IgD-negative memory B cell (primary cell): ENCODE data around the gene TRIM46. TPM values are rescaled to one million over a fixed set of nuclear protein-coding genes. Genes with fewer than 3 reads are reported as not detected.

Experiments used
- H3K27ac Mint-ChIP-seq, 3 donors: one replicate each; pipeline ENCODE4 v1.8.0; 2020 to 2022; ENCODE audit warnings: mild to moderate bottlenecking in 3 of 3, mixed read lengths in 3 of 3, moderate library complexity in 1 of 3
- H3K27me3 Mint-ChIP-seq: one replicate; pipeline ENCODE4 v1.8.0; 2021; ENCODE audit warnings: mixed read lengths
- H3K36me3 Mint-ChIP-seq: one replicate; pipeline ENCODE4 v1.8.0; 2020; ENCODE audit warnings: mild to moderate bottlenecking, mixed read lengths
- H3K4me1 Mint-ChIP-seq, 3 donors: one replicate each; pipeline ENCODE4 v1.8.0; 2020 to 2022; ENCODE audit warnings: mixed read lengths in 3 of 3, mild to moderate bottlenecking in 1 of 3
- H3K4me3 Mint-ChIP-seq, 4 donors: one replicate each; pipeline ENCODE4 v1.8.0; 2020 to 2022; ENCODE audit warnings: mild to moderate bottlenecking in 4 of 4, mixed read lengths in 4 of 4, moderate library complexity in 3 of 4
- H3K9me3 Mint-ChIP-seq, 3 donors: one replicate each; pipeline ENCODE4 v1.8.0; 2020 to 2021; ENCODE audit warnings: mixed read lengths in 3 of 3, mild to moderate bottlenecking in 1 of 3
- polyA plus RNA-seq: library from polyadenylated mRNA; unstranded; fragments of 300-500 nt; fragmentation: Illumina TruSeq; gene quantifications from one replicate; pipeline ENCODE4 v1.2.3, GENCODE V29; 2021

TRIM46 gene
- 0.14 TPM for polyA plus RNA-seq

GRCh38 chr1:155173478-155174323 lies at the start of gene TRIM46:
TSS of gene TRIM46 (plus strand) at chr1:155173849. CDS start at chr1:155173967, 118 bp downstream.
- H3K4me3 Mint-ChIP-seq, result peak within 1 kb of the TSS; percentile 94 to 100 (median 98)
- H3K9me3 Mint-ChIP-seq, result no peaks in the 10 kb centered on the region
- peak within 1 kb of the TSS; percentile 90 to 99 (median 99) for H3K27ac Mint-ChIP-seq
- H3K36me3 Mint-ChIP-seq, result no peaks in the 10 kb centered on the region
- peaks cover 3% of the 10 kb centered on the region for H3K27me3 Mint-ChIP-seq
- H3K4me1 Mint-ChIP-seq, result peaks cover 25 to 30% (median 29%) of the 10 kb centered on the region in 3 donors

GRCh38 chr1:155124503-155125463 lies 48.9 kb upstream of the TRIM46 start:
- H3K27ac Mint-ChIP-seq, result no peak overlapping the region
- H3K4me3 Mint-ChIP-seq, result no peak overlapping the region
- H3K36me3 Mint-ChIP-seq, result no peaks in the 10 kb centered on the region
- peaks cover 11 to 18% (median 16%) of the 10 kb centered on the region in 3 donors for H3K4me1 Mint-ChIP-seq
- H3K9me3 Mint-ChIP-seq, result no peaks in the 10 kb centered on the region
- peaks cover 37% of the 10 kb centered on the region for H3K27me3 Mint-ChIP-seq

GRCh38 chr1:155125511-155125945 lies 48.1 kb upstream of the TRIM46 start:
- no peak overlapping the region for H3K27ac Mint-ChIP-seq
- H3K36me3 Mint-ChIP-seq, result no peaks in the 10 kb centered on the region
- H3K4me3 Mint-ChIP-seq, result peak overlapping the region in 1 of 4 donors; percentile 48

GRCh38 chr1:155125946-155126555 lies 47.6 kb upstream of the TRIM46 start:
- Mint-ChIP-seq H3K36me3 (no peaks in the 10 kb centered on the region), H3K4me1 (peaks cover 15 to 18% (median 16%) of the 10 kb centered on the region in 3 donors), H3K27ac (no peak overlapping the region), H3K4me3 (peak overlapping the region in 2 of 4 donors; percentile 63 to 94), H3K27me3 (peaks cover 37% of the 10 kb centered on the region), H3K9me3 (no peaks in the 10 kb centered on the region)

More at GRCh38 chr1:155125511-155125945, 48.1 kb upstream of the TRIM46 start:
- Mint-ChIP-seq H3K27me3 (peaks cover 35% of the 10 kb centered on the region), H3K4me1 (peaks cover 12 to 18% (median 16%) of the 10 kb centered on the region in 3 donors), H3K9me3 (no peaks in the 10 kb centered on the region)

- peak overlapping the region in 1 of 3 donors; percentile 23 for H3K27ac Mint-ChIP-seq
- peaks cover 37% of the 10 kb centered on the region for H3K27me3 Mint-ChIP-seq
- H3K4me3 Mint-ChIP-seq, result peak overlapping the region; percentile 33 to 94 (median 86)
Observed at GRCh38 chr1:155126556-155127104, 47.0 kb upstream of the TRIM46 start.

GRCh38 chr1:155127105-155127966 lies 46.3 kb upstream of the TRIM46 start, which contains the start of gene EFNA1:
TSS of gene EFNA1 (plus strand) at chr1:155127876. CDS start at chr1:155127978, 102 bp downstream.
- Mint-ChIP-seq H3K4me1 (peaks cover 15 to 18% (median 16%) of the 10 kb centered on the region in 3 donors), H3K9me3 (no peaks in the 10 kb centered on the region), H3K27ac (peak within 1 kb of the TSS in 2 of 3 donors; percentile 3 to 23), H3K36me3 (no peaks in the 10 kb centered on the region), H3K27me3 (peaks cover 37% of the 10 kb centered on the region), H3K4me3 (peak within 1 kb of the TSS; percentile 67 to 94 (median 86))

More at GRCh38 chr1:155126556-155127104, 47.0 kb upstream of the TRIM46 start:
- Mint-ChIP-seq H3K9me3 (no peaks in the 10 kb centered on the region), H3K4me1 (peaks cover 15 to 18% (median 16%) of the 10 kb centered on the region in 3 donors), H3K36me3 (no peaks in the 10 kb centered on the region)

- peaks cover 37% of the 10 kb centered on the region for H3K27me3 Mint-ChIP-seq
- no peak overlapping the region for H3K27ac Mint-ChIP-seq
- H3K9me3 Mint-ChIP-seq, result no peaks in the 10 kb centered on the region
- peak overlapping the region; percentile 67 to 88 (median 77) for H3K4me3 Mint-ChIP-seq
- no peaks in the 10 kb centered on the region for H3K36me3 Mint-ChIP-seq
- peaks cover 15 to 18% (median 16%) of the 10 kb centered on the region in 3 donors for H3K4me1 Mint-ChIP-seq
Observed at GRCh38 chr1:155127967-155128754, 45.5 kb upstream of the TRIM46 start.

GRCh38 chr1:155128755-155129473 lies 44.7 kb upstream of the TRIM46 start:
- Mint-ChIP-seq H3K4me3 (peak overlapping the region; percentile 47 to 75 (median 61)), H3K27ac (no peak overlapping the region), H3K36me3 (no peaks in the 10 kb centered on the region)

GRCh38 chr1:155130272-155131006 lies 43.2 kb upstream of the TRIM46 start:
- Mint-ChIP-seq H3K9me3 (no peaks in the 10 kb centered on the region), H3K27ac (peak overlapping the region in 1 of 3 donors; percentile 20), H3K27me3 (peaks cover 37% of the 10 kb centered on the region), H3K4me3 (peak overlapping the region in 1 of 4 donors; percentile 86), H3K4me1 (peaks cover 22 to 24% (median 22%) of the 10 kb centered on the region in 3 donors), H3K36me3 (no peaks in the 10 kb centered on the region)

More at GRCh38 chr1:155128755-155129473, 44.7 kb upstream of the TRIM46 start:
- peaks cover 37% of the 10 kb centered on the region for H3K27me3 Mint-ChIP-seq
- H3K4me1 Mint-ChIP-seq, result peaks cover 15 to 18% (median 16%) of the 10 kb centered on the region in 3 donors
- H3K9me3 Mint-ChIP-seq, result no peaks in the 10 kb centered on the region

- H3K27me3 Mint-ChIP-seq, result peaks cover 35% of the 10 kb centered on the region
- peak overlapping the region in 1 of 4 donors; percentile 86 for H3K4me3 Mint-ChIP-seq
- no peaks in the 10 kb centered on the region for H3K36me3 Mint-ChIP-seq
- no peaks in the 10 kb centered on the region for H3K9me3 Mint-ChIP-seq
- H3K4me1 Mint-ChIP-seq, result peaks cover 24 to 28% (median 26%) of the 10 kb centered on the region in 3 donors
- peak overlapping the region in 1 of 3 donors; percentile 87 for H3K27ac Mint-ChIP-seq
Observed at GRCh38 chr1:155131285-155131684, 42.4 kb upstream of the TRIM46 start.

GRCh38 chr1:155131856-155132255 lies 41.8 kb upstream of the TRIM46 start:
- peak overlapping the region in 2 of 3 donors; percentile 71 to 87 for H3K27ac Mint-ChIP-seq
- peaks cover 30% of the 10 kb centered on the region for H3K27me3 Mint-ChIP-seq
- peaks cover 25 to 28% (median 28%) of the 10 kb centered on the region in 3 donors for H3K4me1 Mint-ChIP-seq
- H3K9me3 Mint-ChIP-seq, result no peaks in the 10 kb centered on the region
- peak overlapping the region in 3 of 4 donors; percentile 6 to 86 (median 12) for H3K4me3 Mint-ChIP-seq
- no peaks in the 10 kb centered on the region for H3K36me3 Mint-ChIP-seq
